ENCODE data around the gene ZNF668.
A peak's percentile ranks its signal among the peaks of the same experiment; 100 is the strongest.

ZNF668 gene

DNA sequence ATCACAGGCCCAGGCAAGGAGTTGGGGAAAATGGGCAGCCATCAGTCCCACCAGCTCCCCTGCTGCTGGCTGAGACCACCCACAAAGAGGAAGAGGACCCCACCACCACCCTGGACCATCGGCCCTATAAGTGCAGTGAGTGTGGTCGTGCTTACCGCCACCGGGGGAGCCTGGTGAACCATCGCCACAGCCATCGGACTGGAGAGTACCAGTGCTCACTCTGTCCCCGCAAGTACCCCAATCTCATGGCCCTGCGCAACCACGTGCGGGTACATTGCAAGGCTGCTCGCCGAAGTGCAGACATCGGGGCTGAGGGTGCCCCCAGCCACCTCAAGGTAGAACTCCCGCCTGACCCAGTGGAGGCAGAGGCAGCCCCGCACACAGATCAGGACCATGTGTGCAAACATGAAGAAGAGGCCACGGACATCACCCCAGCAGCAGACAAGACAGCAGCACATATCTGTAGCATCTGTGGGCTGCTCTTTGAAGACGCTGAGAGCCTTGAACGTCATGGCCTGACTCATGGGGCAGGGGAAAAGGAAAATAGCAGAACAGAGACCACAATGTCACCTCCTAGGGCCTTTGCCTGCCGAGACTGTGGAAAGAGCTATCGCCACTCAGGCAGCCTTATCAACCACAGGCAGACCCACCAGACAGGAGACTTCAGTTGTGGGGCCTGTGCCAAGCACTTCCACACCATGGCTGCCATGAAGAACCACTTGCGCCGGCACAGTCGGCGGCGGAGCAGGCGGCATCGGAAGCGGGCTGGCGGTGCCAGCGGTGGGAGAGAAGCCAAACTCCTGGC lies 3.8 kb upstream of the ZNF668 start:
- H3K36me3 ChIP-seq (replicated peaks; ENCODE audit: insufficient read depth, low read length), result no peaks in the 10 kb centered on the region
- no peaks in the 10 kb centered on the region for H3K9me2 ChIP-seq (replicated peaks; ENCODE audit: insufficient read depth, low read length)
- H2AFZ ChIP-seq (ENCODE audit: low read length), result no peak overlapping the region
- H3K9ac ChIP-seq (ENCODE audit: low read length), result no peak overlapping the region
- no peaks in the 10 kb centered on the region for H3K9me3 ChIP-seq (replicated peaks; ENCODE audit: insufficient read depth, low read length)
- no peaks in the 10 kb centered on the region for H4K20me1 ChIP-seq (ENCODE audit: insufficient read depth, low read length)
- H3F3A ChIP-seq (ENCODE audit: insufficient read depth, low read length), result peaks cover 9% of the 10 kb centered on the region
- H3K4me1 ChIP-seq (ENCODE audit: low read length), result no peaks in the 10 kb centered on the region
- H3K27me3 ChIP-seq (replicated peaks; ENCODE audit: insufficient read depth, low read length), result no peaks in the 10 kb centered on the region
- no peak overlapping the region for H3K4me2 ChIP-seq (ENCODE audit: low read depth, low read length)
- no peak for TF ChIP-seq EZH2 (optimal IDR thresholded peaks at IDR 0.05; ENCODE audit: low read depth, low read length)
- peaks cover 65% of the 10 kb centered on the region for H3K79me2 ChIP-seq (ENCODE audit: low read length)
- H3K4me3 ChIP-seq (ENCODE audit: low read length), result no peak overlapping the region
- no peak for DNase-seq
- no peak overlapping the region for H3K27ac ChIP-seq (ENCODE audit: low read length)

DNA sequence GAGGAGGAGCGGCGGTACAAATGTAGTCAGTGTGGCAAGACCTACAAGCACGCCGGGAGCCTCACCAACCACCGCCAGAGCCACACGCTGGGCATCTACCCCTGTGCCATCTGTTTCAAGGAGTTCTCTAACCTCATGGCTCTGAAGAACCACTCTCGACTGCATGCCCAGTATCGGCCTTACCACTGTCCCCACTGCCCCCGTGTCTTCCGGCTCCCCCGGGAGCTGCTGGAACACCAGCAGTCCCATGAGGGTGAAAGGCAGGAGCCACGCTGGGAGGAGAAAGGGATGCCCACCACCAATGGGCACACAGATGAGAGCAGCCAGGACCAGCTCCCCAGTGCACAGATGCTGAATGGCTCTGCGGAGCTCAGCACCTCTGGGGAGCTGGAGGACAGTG lies 3.0 kb upstream of the ZNF668 start:
- DNase-seq, result no peak
- Histone ChIP-seq H3K79me2 (ENCODE audit: low read length) (peaks cover 72% of the 10 kb centered on the region), H3K9ac (ENCODE audit: low read length) (no peak overlapping the region), H3K27me3 (replicated peaks; ENCODE audit: insufficient read depth, low read length) (no peaks in the 10 kb centered on the region), H3K27ac (ENCODE audit: low read length) (no peak overlapping the region), H3K9me2 (replicated peaks; ENCODE audit: insufficient read depth, low read length) (no peaks in the 10 kb centered on the region), H2AFZ (ENCODE audit: low read length) (no peak overlapping the region), H4K20me1 (ENCODE audit: insufficient read depth, low read length) (no peaks in the 10 kb centered on the region), H3K4me2 (ENCODE audit: low read depth, low read length) (no peak overlapping the region), H3K4me3 (ENCODE audit: low read length) (no peak overlapping the region), H3K4me1 (ENCODE audit: low read length) (peaks cover 4% of the 10 kb centered on the region; the same call in 1 of the 2 replicates), H3F3A (ENCODE audit: insufficient read depth, low read length) (peaks cover 6% of the 10 kb centered on the region), H3K36me3 (replicated peaks; ENCODE audit: insufficient read depth, low read length) (no peaks in the 10 kb centered on the region), H3K9me3 (replicated peaks; ENCODE audit: insufficient read depth, low read length) (no peaks in the 10 kb centered on the region)
- TF ChIP-seq EZH2 (optimal IDR thresholded peaks at IDR 0.05; ENCODE audit: low read depth, low read length) (no peak), EZH2phosphoT487 (IDR thresholded peaks at IDR 0.05; ENCODE audit: low read length) (no peak)
- TF ChIP-seq, protein P1, sequence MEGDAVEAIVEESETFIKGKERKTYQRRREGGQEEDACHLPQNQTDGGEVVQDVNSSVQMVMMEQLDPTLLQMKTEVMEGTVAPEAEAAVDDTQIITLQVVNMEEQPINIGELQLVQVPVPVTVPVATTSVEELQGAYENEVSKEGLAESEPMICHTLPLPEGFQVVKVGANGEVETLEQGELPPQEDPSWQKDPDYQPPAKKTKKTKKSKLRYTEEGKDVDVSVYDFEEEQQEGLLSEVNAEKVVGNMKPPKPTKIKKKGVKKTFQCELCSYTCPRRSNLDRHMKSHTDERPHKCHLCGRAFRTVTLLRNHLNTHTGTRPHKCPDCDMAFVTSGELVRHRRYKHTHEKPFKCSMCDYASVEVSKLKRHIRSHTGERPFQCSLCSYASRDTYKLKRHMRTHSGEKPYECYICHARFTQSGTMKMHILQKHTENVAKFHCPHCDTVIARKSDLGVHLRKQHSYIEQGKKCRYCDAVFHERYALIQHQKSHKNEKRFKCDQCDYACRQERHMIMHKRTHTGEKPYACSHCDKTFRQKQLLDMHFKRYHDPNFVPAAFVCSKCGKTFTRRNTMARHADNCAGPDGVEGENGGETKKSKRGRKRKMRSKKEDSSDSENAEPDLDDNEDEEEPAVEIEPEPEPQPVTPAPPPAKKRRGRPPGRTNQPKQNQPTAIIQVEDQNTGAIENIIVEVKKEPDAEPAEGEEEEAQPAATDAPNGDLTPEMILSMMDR (IDR thresholded peaks at IDR 0.05; ENCODE audit: low read length), result no peak

DNA sequence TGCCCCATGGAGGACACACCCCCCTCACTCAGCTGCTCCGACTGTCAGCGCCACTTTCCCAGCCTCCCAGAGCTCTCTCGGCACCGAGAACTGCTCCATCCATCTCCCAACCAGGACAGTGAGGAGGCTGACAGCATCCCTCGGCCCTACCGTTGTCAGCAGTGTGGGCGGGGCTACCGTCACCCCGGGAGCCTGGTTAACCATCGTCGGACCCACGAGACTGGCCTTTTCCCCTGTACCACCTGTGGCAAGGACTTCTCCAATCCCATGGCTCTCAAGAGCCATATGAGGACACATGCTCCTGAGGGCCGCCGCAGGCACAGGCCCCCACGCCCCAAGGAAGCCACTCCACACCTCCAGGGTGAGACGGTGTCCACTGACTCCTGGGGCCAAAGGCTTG lies 2.3 kb upstream of the ZNF668 start:
- Histone ChIP-seq H3F3A (ENCODE audit: insufficient read depth, low read length) (peaks cover 6% of the 10 kb centered on the region), H3K27ac (ENCODE audit: low read length) (no peak overlapping the region), H4K20me1 (ENCODE audit: insufficient read depth, low read length) (no peaks in the 10 kb centered on the region), H3K4me2 (ENCODE audit: low read depth, low read length) (no peak overlapping the region), H3K79me2 (ENCODE audit: low read length) (peaks cover 79% of the 10 kb centered on the region), H3K4me3 (ENCODE audit: low read length) (no peak overlapping the region), H3K36me3 (replicated peaks; ENCODE audit: insufficient read depth, low read length) (no peaks in the 10 kb centered on the region), H3K27me3 (replicated peaks; ENCODE audit: insufficient read depth, low read length) (no peaks in the 10 kb centered on the region), H3K9ac (ENCODE audit: low read length) (no peak overlapping the region), H3K9me3 (replicated peaks; ENCODE audit: insufficient read depth, low read length) (no peaks in the 10 kb centered on the region), H2AFZ (ENCODE audit: low read length) (no peak overlapping the region), H3K9me2 (replicated peaks; ENCODE audit: insufficient read depth, low read length) (no peaks in the 10 kb centered on the region), H3K4me1 (ENCODE audit: low read length) (peaks cover 9% of the 10 kb centered on the region; the same call in 1 of the 2 replicates)
- DNase-seq, result no peak
- TF ChIP-seq EZH2 (optimal IDR thresholded peaks at IDR 0.05; ENCODE audit: low read depth, low read length) (no peak), EZH2phosphoT487 (IDR thresholded peaks at IDR 0.05; ENCODE audit: low read length) (no peak)
- TF ChIP-seq, protein P1 (IDR thresholded peaks at IDR 0.05; ENCODE audit: low read length), result no peak

DNA sequence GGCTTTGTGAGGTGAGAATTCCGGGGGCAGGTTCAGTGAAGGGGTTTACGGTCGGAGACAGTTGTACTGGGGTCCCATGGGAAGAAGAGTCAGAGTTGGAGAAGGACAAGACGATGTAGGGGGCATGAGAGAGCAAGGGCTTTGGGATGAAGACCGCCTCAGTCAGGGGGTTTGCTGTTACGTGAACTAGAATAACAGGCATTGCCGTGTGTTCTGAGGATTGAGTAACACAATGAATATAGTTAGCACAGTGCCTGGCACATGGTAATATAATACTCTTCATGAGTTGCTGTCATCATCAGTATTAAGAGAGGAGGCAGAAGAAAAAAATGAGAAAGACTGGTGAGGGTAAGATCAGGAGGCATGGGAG lies 759 bp upstream of the ZNF668 start:
- Histone ChIP-seq H2AFZ (ENCODE audit: low read length) (peak overlapping the region; percentile 81), H4K20me1 (ENCODE audit: insufficient read depth, low read length) (no peaks in the 10 kb centered on the region)
- DNase-seq, result no peak

More for the DNA sequence above, 759 bp upstream of the ZNF668 start:
- Histone ChIP-seq H3K4me3 (ENCODE audit: low read length) (peak overlapping the region; percentile 96), H3K9me2 (replicated peaks; ENCODE audit: insufficient read depth, low read length) (no peaks in the 10 kb centered on the region), H3K4me1 (ENCODE audit: low read length) (peaks cover 9% of the 10 kb centered on the region; the same call in 1 of the 2 replicates), H3K27me3 (replicated peaks; ENCODE audit: insufficient read depth, low read length) (no peaks in the 10 kb centered on the region), H3K79me2 (ENCODE audit: low read length) (peaks cover 79% of the 10 kb centered on the region), H3K27ac (ENCODE audit: low read length) (peak overlapping the region; percentile 64; the same call in 1 of the 2 replicates), H3K36me3 (replicated peaks; ENCODE audit: insufficient read depth, low read length) (no peaks in the 10 kb centered on the region), H3K9ac (ENCODE audit: low read length) (peak overlapping the region; percentile 92), H3K9me3 (replicated peaks; ENCODE audit: insufficient read depth, low read length) (no peaks in the 10 kb centered on the region), H3F3A (ENCODE audit: insufficient read depth, low read length) (peaks cover 6% of the 10 kb centered on the region), H3K4me2 (ENCODE audit: low read depth, low read length) (peak overlapping the region; percentile 93)
- TF ChIP-seq EZH2phosphoT487 (IDR thresholded peaks at IDR 0.05; ENCODE audit: low read length) (no peak), EZH2 (optimal IDR thresholded peaks at IDR 0.05; ENCODE audit: low read depth, low read length) (no peak)
- TF ChIP-seq, protein P1 (IDR thresholded peaks at IDR 0.05; ENCODE audit: low read length), result no peak
